H4 (cell line): ENCODE results near the gene SLCO3A1. TPM values are rescaled to one million over a fixed set of nuclear protein-coding genes. Genes with fewer than 3 reads are reported as not detected.

Experiments used
- DNase-seq: peaks from one replicate; pipeline ENCODE4 v3.0.0-alpha.2; 2015; ENCODE audit warnings: low spot score
- total RNA-seq: library from RNA; depleted of rRNA; stranded (reverse); fragments of >200 nt; shearing (Covaris generic); gene quantifications from 2 replicates; pipeline ENCODE4 v1.2.3, GENCODE V29; 2014; rRNA removed

Gene SLCO3A1
- 7.2 and 9.3 TPM in 2 replicates for total RNA-seq

DNA sequence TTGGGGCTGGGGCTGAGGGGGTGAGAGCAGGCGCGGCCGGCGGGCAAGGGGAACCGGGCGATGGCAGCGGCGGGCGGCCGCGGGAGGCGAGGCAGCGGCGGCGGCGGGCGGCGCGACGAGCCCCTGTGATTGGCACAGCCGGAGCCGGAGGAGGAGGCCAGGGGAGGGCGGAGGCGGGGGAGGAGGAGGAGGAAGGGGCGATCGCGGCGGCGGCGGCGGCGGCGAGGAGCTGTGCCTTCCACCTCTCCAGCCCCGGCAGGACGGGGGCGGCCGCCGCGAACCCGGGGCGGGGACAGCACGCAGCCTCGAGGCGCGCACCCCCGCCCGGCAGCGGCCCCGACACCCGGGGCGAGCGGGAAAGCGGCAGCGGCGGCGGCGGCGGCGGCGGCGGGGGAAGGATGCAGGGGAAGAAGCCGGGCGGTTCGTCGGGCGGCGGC is at the start of gene SLCO3A1:
SLCO3A1 (plus strand) TSS at position 198 of the 437 bp plus-strand sequence.
- DNase-seq: peak; percentile 49

DNA sequence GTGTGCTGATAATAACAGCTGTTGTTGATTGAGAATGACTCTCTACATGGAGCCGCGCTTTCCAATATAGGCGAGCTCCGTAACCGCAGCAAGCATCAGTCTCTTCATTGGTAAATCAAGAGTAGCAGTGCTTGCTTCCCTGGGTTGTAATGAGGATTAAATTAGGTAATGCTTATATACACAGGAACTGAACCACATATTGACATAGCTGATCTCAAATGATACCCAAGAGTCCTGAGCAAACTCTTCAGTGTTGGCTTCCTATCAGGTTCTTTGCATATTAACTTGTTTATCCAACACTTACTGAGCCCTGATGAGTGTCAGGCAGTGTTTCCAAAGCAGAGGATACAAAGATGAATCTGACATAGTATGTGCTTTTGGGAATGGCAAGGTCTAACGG is 46.4 kb upstream of the SLCO3A1 start:
- no peak for DNase-seq

DNA sequence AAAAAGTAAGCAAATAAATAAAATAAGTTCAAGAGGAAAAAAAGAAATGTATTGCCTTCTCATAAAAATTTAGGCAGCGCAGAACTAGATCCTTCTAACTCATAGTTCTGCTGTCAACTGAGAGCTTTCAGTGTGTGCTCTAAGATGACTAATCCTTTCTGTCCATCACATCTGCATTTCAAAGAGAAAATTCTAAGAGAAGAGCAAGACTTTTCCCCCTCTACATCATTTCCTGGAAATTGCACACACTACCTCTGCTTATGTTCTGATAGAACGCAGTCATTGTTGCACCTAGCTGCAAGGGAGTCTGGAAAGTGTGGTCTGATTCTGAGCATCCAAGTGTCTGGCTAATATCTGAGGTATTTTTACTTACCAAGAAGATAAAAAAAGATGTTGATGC is 39.6 kb upstream of the SLCO3A1 start:
- DNase-seq: no peak

DNA sequence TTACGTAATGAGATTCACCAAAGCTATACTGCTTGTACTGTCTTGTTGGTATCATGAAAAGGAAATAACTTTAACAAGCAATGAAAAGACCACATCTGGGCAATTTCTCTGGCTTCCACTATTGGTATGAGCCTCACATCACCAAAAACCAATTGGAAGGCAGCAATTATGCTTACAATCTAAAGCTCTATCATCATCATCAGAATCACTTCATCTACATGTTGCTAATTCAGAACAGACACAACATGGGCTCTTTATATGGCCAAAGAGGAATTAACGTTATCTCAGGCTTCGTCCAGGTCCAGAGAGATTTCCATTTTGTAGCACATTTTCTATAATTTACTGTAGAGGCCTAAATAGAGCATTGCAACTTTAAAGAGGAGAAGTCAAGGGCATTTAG is 36.6 kb upstream of the SLCO3A1 start:
- DNase-seq: no peak

DNA sequence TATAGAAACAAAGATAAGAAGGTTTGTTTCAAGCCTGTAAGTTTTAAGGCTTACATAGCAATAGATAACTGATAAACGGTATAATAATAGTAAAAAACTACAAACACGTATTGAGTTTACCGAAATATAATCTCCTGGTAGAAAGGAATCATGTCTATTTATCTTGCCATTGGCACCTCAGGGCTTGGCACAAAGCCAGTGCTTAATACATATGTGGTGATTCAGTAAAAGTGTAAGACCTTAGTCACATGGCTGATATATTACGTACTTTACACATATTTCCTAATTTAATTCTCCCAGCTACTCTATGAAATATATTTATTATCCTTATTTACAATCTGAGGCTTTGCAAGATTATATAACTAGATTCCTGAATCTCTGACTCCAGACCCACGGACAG is 32.0 kb upstream of the SLCO3A1 start:
- no peak for DNase-seq

DNA sequence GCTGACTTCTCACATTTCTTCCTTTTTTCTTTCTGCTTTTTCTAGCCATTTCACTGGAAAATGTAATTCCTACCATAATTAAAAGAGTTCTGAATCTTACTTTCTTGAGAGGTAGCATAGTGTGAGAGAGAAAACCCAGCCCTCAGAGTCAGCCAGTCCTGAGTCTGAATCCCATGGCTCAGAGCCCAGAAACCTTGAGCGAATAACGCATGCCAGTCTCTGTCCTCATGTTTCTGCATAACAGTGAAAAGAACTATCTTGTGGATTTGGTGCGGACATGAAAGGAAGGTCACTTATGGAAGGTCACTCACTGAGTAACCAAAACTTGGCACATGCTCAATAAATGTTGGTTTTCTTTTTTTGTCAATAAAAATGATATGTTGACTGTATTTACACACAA is 29.3 kb upstream of the SLCO3A1 start:
- DNase-seq: no peak

DNA sequence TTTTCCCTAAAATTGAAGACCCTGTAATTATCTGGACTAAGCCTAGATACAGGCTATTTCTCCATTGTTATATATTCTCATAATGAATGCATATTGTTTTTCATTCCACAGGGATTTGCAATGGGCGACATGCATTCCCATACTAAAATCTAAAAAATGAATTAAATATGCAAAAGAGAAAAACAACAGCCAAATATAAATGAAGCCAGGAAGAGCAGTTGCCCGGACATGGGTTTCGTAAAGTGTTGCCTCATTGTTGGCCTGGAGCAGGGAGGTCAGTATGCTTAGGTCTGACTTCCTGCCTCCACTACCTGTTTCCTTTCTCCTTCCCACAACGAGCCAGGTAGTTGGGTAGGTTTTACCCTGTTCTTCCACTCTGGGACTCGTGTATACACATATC is 27.1 kb upstream of the SLCO3A1 start:
- DNase-seq: no peak

DNA sequence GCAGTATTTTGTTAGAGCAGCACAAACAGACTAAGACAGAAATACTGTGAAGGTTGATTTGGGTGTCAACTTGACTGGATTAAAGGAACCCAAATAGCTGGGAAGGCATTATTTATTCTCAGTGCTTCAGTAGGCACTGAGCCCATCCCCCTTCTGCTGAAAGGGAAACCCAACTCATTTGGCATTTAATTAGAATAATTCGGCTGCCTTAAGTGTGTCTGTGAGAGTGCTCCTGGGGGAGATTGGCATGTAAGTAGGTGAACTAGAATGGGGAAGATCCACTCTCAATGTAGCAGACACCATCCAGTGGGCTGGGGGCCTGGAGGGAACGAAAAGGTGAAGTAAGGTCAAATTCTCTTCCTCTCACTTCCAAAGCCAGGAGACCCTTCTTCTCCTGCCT is 20.5 kb upstream of the SLCO3A1 start:
- no peak for DNase-seq

DNA sequence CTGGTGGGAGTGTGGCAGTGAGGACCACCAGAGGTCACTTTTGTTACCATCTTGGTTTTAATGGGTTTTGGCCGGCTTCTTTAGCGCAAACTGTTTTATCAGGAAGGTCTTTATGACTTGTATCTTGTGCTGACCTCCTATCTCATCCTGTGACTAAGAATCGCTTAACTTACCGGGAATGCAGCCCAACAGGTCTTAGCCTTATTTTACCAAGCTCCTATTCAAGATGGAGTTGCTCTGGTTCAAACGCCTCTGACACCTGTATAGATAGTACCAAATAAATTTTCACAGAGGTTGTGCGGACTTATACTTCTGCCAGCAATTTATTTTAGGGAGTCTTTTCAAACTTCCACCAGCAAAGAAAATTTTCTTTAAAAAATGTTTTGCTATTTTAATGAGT is 13.6 kb upstream of the SLCO3A1 start:
- no peak for DNase-seq

DNA sequence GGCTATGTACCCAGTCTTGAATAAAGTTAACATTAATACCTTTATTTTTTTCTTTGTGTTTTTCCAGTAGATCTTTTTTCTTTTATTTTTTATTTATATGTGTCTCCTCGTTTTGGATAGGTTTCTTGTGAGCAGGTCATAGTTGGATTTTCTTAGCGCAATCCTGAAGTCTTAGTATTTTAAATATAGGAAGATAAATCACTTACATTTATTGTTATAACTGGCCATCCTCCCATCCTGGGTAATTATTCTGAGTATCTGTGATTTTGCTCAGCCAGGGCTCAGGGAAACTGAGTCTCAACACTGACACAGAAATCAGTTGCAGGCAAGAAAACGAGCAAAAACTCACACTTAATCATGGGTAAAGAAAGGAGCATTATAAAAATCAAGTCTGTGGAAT is 11.6 kb upstream of the SLCO3A1 start:
- no peak for DNase-seq

DNA sequence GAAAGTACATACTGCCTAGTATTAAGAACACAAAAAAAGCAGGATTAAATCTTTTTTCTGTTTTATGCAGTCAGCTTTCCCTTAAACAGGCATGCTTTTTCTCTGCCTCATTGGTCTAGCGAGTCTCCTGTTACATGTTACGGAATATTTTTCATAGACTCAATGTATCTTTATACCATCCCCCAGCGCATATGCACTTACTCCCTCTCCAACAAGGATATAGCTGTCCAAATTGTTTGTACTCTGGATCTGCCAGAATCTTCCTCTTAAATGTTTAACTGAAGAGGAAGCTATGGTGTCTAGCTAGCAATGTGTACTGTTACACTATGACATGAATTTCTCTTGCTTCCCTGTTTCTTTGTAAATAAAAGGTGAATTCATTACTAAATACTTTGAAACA is 9.2 kb upstream of the SLCO3A1 start:
- no peak for DNase-seq

DNA sequence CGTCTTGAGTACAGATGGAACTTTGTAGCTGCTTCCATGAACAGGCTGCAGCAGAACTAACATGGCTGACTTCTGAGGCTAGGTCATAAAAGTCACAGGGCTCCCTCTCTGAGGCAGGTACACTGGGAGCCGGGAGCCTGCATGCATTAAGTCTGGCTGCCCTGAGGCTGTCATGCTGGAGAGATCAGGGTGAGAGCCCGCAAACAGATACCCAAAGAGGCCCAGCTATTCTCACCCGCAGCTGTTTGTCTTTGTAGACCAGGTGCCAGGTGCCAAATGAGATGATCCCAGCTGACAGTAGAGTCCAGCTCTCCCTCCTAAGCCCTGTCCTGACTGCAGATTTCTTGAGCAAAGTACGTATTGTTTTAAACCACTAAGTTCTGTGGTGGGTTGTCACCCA is 8.6 kb upstream of the SLCO3A1 start:
- DNase-seq: no peak

DNA sequence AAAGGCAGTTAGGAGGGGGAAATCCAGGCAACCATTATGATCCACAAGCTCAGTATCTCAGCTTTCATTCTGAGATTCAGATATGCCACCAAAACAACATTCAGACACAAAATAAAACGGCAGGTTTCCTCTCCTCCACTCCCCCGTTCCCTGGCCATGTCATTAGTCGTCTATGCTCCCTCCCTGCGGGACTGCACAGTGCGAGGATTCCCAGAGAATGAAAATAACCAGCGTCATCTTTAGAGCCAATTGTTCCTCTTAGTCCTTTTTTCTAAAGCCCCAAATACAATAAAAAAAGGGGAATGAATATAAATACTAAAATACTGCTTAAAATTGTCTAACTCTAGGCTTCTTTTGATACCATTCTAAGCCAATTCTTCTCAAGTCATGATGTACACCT is 7.8 kb upstream of the SLCO3A1 start:
- DNase-seq: no peak

DNA sequence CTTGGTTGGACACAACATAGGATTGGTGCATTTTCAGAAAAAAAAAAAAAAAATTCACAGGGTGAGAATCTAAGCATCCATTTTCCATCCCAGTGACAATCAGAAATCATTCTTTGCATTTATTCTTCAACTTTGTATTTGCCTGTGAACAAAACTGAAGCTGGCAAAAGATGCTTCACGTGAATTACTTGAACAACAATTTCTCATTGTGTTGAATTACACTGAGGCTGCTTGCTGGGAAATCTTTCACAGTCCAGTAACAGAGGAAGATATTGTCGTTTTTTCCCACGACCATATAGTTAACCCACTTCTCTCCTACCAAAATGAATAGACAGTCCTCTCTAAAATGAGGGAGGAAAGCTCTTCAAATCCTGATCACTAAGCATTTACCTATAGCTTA is 4.3 kb upstream of the SLCO3A1 start:
- no peak for DNase-seq

DNA sequence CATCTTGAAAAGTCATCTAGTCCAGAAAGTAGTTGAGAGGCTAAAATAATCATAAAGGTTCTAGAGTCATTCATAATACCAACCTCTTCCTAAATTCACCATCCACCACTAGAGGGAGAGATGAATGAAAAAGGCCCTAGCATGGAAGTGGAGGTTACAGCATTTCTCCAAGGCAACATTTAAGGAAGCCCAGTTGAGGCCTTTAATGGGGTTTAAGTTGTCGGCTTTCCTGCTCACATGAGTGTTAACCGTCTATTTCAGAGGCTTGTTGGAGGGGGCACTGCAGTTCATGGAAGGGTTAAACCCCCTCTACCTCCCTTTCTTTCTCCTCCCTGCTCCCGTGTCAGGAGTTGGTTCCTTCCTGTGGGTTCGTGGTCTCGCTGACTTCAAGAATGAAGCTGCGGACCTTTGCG is 3.8 kb upstream of the SLCO3A1 start:
- DNase-seq: peak; percentile 63

DNA sequence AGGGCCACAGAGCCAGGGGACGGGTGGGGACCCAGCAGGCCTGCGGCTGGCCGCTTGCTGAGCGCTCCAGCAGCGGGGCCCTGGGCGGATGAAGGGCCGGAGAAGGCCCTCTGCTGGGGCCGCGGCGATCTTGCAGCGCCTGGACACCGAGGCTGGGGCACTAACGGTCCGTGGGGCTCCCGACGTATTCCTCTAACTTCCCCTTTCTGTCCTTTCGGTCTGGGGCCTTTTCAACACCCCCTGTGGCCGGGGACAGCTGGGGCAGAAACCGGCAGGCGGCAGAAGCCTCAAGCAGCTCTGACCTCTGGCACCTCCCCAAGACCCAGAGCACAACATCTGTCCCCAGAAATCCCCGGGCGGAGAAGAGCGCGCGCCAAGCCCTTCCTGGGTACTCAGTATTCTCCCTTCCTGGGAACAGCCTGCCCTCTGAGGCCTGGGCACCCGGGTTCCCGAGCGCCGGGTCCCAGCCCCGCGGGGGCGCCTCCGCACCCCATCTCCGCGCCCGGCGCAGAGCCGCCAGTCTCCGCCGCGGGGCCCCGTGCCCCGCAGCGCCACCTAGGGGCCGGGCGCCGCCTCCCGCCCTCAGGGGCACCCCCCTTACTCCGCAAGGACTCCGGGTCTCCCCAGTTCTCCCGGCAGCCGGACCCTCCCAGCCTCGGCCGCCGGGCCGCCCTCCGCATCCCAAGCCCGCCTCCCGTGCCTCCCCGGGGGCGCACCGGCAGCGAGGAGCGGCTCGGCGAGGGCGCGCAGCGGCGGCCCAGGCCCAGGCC is 582 bp upstream of the SLCO3A1 start:
- DNase-seq: peak; percentile 25

DNA sequence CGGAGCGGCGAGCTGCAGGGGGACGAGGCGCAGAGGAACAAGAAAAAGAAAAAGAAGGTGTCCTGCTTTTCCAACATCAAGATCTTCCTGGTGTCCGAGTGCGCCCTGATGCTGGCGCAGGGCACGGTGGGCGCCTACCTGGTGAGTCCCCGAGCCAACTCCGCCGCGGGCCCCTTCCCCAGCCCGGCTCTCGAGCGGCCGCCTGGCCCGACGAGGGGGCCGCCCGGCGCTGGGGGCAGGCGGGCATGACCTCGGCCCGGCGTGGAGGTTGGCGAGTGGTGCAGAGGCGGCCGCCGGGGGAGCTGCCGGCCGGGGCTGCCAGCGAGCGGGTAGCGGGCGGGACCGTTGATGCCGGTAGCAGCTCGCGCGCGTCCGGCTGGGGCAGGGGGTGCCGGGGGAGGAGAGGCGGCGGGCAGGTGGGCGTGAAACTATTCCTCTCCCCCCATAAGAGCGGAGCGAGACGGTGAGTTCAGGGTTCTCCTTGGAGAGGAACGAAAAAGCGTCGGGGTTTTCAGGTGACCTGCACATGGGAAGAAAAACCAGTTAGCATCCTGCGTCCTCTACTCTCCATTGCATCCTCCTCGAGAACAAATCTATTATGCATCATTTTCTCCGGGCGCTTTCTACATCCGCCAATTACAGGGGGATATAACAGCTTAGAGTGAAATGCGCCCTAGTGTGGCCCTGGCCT is 585 bp downstream of the SLCO3A1 start:
- DNase-seq: no peak

DNA sequence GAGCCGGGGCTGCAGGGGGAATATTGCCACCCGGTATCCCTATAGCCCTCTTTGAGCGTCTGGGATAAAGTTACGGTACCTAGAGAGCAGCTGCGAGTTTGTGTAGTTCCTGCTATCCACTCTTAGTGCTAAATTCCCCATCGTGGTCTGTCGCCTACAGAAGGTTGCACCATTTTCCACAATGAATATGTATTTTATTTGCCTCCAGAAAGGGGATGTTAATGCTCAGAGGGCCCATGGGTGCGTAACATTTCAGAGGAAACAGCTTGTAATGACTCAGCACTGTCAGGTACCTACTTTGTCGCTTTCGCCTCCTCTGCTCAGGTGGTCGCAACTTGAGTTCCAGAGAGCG is 1.1 kb downstream of the SLCO3A1 start:
- no peak for DNase-seq

DNA sequence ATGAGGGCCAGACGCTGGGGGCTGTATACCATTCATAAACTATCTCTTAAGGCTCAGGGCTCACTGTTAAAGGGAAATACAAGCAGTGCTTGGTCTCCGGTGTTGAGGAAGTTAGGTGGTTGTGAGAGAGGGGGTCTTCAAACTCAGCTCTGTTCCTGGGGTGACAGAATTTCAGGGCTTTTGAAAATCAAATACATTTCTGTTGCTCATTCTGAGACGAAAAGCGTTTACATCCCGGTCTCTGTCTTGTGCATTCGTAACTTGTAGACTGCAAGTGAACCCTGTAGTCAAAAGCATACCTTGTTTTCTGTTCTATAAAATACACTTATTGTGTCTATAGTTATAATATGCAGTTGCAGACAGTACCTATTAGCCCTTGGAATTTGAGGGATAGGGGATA is 1.7 kb downstream of the SLCO3A1 start:
- DNase-seq: no peak

DNA sequence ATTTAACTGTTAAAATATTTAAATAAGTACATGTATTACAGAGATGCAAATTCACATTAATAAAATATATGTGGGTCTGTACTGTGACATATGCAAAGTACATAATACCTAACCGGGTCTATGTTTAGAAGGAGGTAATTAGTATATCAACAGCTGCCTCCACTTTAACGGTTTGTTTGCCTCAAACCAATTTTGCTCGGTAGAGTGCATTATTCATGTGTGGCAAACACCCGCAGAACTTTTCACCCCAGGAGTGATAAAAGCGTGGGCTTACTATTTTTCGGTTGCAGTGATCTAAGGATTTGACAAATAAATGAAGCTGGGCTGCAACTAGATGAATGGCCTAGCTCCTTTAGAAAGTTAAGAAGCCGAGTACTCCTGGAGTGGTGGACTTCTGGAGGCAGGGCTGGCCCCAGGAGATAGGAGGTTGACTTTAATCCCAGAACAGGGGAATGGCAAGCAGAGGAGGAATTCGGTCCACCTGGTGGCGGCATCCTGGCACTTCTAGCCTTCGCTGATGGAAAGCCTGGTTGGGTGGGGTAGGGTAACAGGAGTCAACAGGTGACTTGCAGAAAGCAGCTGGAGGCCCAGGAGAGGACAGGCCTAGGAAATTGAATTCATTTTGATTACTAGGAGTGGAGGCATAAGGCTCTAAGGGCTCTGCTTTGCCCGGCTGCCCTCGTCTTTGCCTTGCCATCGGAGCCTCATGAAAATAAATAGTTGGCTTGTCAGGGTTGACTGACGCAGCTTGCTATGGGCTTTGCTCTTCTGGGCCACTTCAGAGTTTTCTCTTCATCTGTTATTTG is 2.4 kb downstream of the SLCO3A1 start:
- peak; percentile 36 for DNase-seq

DNA sequence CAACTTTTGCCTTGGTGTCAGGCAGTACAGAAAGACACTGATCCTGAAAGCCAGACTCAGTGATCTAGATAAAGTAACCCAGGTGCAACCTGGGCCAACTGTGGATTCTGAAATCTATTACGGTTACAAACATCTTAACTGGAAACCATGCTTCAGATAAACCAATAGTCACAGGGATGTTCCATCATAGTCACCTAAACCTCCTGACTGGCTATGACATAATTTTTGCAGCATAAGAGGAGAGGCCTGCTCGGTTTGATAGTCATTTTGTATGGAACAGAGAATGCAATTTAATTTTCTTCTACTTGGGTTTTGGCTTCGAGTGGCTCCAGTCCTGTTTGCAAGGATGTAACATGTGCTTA is 3.7 kb downstream of the SLCO3A1 start:
- no peak for DNase-seq

DNA sequence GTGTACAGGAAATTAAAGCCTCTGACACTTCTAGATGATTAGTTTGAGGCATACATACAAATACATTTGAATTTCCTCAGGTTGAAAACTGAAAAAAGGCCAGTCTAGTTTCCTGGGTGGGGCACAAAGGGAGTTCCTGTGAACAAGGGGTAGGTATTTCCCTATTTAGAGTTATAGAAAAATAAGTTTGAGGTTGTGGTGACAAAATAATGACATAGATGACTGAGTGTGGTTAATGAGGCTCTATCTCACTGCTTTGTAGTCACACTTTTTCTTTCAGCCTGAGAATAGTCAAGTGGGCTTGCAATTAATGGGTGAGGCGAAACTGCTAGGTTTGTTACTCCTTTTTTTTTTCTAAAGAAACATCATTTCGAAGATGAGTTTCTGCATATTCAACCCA is 4.3 kb downstream of the SLCO3A1 start:
- no peak for DNase-seq

DNA sequence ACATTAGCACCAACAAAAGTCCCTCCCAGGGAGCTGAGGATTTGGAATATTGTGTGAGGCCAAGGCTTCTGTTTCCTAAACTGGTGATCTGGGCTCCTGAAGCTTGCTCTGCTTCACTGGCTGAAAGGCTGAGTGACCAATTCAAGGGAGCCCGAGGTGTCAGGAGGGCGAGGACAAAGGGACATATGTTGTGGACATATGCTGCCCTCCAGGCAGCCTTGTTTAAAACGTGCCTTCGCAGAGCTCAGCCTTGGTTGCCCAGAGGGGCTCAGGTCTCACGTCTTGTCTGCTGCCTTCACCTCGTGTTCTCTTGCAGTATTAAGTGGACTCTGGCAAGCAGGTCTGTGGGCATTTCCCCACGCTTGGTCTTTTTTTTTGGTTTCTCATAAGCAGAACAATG is 7.0 kb downstream of the SLCO3A1 start:
- no peak for DNase-seq
